IMR-90 (cell line): ENCODE results near the gene BATF. TPM values are rescaled to one million over a fixed set of nuclear protein-coding genes. Genes with fewer than 3 reads are reported as not detected.
A peak's percentile ranks its signal among the peaks of the same experiment; 100 is the strongest.

Experiments used
- BHLHE40 ChIP-seq: fragments of 150-350 bp; IDR thresholded peaks from 2 replicates; pipeline ENCODE4 v1.6.1; 2016; ENCODE audit warnings: mild to moderate bottlenecking, low read depth, low read length
- CHD1 ChIP-seq: IDR thresholded peaks from 2 replicates; pipeline ENCODE4 v1.6.1; 2012; ENCODE audit warnings: low read depth, low read length, improper control_type of control experiment
- FOS ChIP-seq: fragments of 150-350 bp; IDR thresholded peaks from 2 replicates; pipeline ENCODE4 v1.6.1; 2016; ENCODE audit warnings: low read depth, low read length
- POLR2A ChIP-seq: IDR thresholded peaks from 2 replicates; pipeline ENCODE4 v1.6.1; 2012; ENCODE audit warnings: mild to moderate bottlenecking, low read depth, low read length
- RAD21 ChIP-seq: IDR thresholded peaks from 2 replicates; pipeline ENCODE4 v1.6.1; 2012; ENCODE audit warnings: low read length, improper control_type of control experiment
- RCOR1 ChIP-seq: IDR thresholded peaks from 2 replicates; pipeline ENCODE4 v1.6.1; 2012; ENCODE audit warnings: mild to moderate bottlenecking, low read length, improper control_type of control experiment; ENCODE audit not compliant: insufficient replicate concordance
- SMC3 ChIP-seq: fragments of 150-350 bp; IDR thresholded peaks from 2 replicates; pipeline ENCODE4 v1.6.1; 2016; ENCODE audit warnings: low read depth, mild to moderate bottlenecking, antibody characterized with exemption, low read length, moderate library complexity
- polyA plus RNA-seq, 3 experiments: library from polyadenylated mRNA; depleted of rRNA; stranded (reverse); fragments of >200 nt; gene quantifications; 2 replicates each; pipeline ENCODE4 v1.2.3, GENCODE V29; 2012; ENCODE audit warnings: low replicate concordance in 1 of 3
- total RNA-seq: library from RNA; depleted of rRNA; stranded (reverse); fragments of >200 nt; gene quantifications from 2 replicates; pipeline ENCODE4 v1.2.3, GENCODE V29; 2012

Gene BATF
- total and polyA plus RNA-seq, 2 of the 4 experiments (the other 2 are of a cell fraction) = not detected

- TF ChIP-seq SMC3 (no peak), RCOR1 (no peak), BHLHE40 (no peak), RAD21 (no peak), POLR2A (0 out of 2 replicates have a peak, but pooled peaks have one; percentile 12), FOS (no peak), CHD1 (no peak)
These were observed 56.0 kb downstream of the BATF start, which contains the start of gene FLVCR2 (continued) for GRCh38 chr14:75578102-75578785.
